Ishikawa (cell line): ENCODE results near the gene UBE2J1.

Experiments
- CEBPB ChIP-seq: IDR thresholded peaks from 2 replicates; pipeline ENCODE4 v1.6.1; 2012
- CREB1 ChIP-seq: IDR thresholded peaks from 2 replicates; pipeline ENCODE4 v1.6.1; 2012; ENCODE audit warnings: low read depth
- EGR1 ChIP-seq: IDR thresholded peaks from 2 replicates; pipeline ENCODE4 v1.6.1; 2012
- EP300 ChIP-seq: IDR thresholded peaks from 2 replicates; pipeline ENCODE4 v1.6.1; 2012; ENCODE audit warnings: borderline replicate concordance
- FOXM1 ChIP-seq: IDR thresholded peaks from 2 replicates; pipeline ENCODE4 v1.6.1; 2012; ENCODE audit warnings: low read depth, borderline replicate concordance
- MAX ChIP-seq: IDR thresholded peaks from 2 replicates; pipeline ENCODE4 v1.6.1; 2012
- NFIC ChIP-seq: IDR thresholded peaks from 2 replicates; pipeline ENCODE4 v1.6.1; 2012
- RAD21 ChIP-seq: IDR thresholded peaks from 2 replicates; pipeline ENCODE4 v1.6.1; 2012; ENCODE audit warnings: low read depth
- TAF1 ChIP-seq: IDR thresholded peaks from 2 replicates; pipeline ENCODE4 v1.6.1; 2012; ENCODE audit warnings: low read depth, mild to moderate bottlenecking
- TCF12 ChIP-seq: IDR thresholded peaks from 2 replicates; pipeline ENCODE4 v1.6.1; 2012; ENCODE audit warnings: low read depth
- TEAD4 ChIP-seq: IDR thresholded peaks from 2 replicates; pipeline ENCODE4 v1.6.1; 2012
- USF1 ChIP-seq: IDR thresholded peaks from 2 replicates; pipeline ENCODE4 v1.6.1; 2012
- YY1 ChIP-seq: IDR thresholded peaks from 2 replicates; pipeline ENCODE4 v1.6.1; 2012; ENCODE audit warnings: low read depth
- ZBTB7A ChIP-seq: IDR thresholded peaks from 2 replicates; pipeline ENCODE4 v1.6.1; 2012; ENCODE audit warnings: low read depth
- TF ChIP-seq, protein P1 (sequence below): IDR thresholded peaks from 2 replicates; pipeline ENCODE4 v1.6.1; 2012; ENCODE audit warnings: low read depth, mild to moderate bottlenecking

UBE2J1 gene

GRCh38 chr6:89335164-89335563 is 17.4 kb downstream of the UBE2J1 start:
- TF ChIP-seq TCF12 (no peak), ZBTB7A (no peak), FOXM1 (no peak), USF1 (no peak), NFIC (no peak), EP300 (no peak), EGR1 (no peak), TAF1 (no peak), MAX (no peak), CREB1 (no peak), TEAD4 (no peak), YY1 (no peak), RAD21 (no peak)
- TF ChIP-seq, protein P1, sequence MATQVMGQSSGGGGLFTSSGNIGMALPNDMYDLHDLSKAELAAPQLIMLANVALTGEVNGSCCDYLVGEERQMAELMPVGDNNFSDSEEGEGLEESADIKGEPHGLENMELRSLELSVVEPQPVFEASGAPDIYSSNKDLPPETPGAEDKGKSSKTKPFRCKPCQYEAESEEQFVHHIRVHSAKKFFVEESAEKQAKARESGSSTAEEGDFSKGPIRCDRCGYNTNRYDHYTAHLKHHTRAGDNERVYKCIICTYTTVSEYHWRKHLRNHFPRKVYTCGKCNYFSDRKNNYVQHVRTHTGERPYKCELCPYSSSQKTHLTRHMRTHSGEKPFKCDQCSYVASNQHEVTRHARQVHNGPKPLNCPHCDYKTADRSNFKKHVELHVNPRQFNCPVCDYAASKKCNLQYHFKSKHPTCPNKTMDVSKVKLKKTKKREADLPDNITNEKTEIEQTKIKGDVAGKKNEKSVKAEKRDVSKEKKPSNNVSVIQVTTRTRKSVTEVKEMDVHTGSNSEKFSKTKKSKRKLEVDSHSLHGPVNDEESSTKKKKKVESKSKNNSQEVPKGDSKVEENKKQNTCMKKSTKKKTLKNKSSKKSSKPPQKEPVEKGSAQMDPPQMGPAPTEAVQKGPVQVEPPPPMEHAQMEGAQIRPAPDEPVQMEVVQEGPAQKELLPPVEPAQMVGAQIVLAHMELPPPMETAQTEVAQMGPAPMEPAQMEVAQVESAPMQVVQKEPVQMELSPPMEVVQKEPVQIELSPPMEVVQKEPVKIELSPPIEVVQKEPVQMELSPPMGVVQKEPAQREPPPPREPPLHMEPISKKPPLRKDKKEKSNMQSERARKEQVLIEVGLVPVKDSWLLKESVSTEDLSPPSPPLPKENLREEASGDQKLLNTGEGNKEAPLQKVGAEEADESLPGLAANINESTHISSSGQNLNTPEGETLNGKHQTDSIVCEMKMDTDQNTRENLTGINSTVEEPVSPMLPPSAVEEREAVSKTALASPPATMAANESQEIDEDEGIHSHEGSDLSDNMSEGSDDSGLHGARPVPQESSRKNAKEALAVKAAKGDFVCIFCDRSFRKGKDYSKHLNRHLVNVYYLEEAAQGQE = no peak

DNA sequence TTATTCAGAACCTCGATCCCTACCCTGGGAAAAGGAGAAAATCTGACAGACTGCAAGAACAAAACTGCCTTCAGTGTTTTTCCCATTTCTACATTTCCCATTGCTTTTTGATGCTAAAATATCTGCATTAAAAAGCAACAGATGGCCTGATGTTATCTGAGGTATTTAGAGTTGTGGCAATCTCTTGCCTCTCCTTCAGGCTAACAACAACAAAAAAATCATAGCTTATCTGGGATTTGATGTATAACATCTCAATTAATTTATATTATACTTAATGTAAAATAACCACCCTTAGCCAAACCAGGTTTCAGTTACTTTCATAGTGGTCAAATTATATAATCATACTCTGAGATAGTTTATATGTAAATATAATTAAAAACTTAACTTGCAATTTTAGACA is 21.6 kb downstream of the UBE2J1 start:
- TF ChIP-seq YY1 = no peak
- TF ChIP-seq NFIC = no peak
- TF ChIP-seq ZBTB7A = no peak
- no peak for TF ChIP-seq TEAD4
- TF ChIP-seq CEBPB = no peak
- TF ChIP-seq EP300 = no peak
- TF ChIP-seq MAX = no peak
- no peak for TF ChIP-seq USF1
- no peak for TF ChIP-seq EGR1
- no peak for TF ChIP-seq TCF12
- TF ChIP-seq, protein P1 = no peak
- TF ChIP-seq RAD21 = no peak
- TF ChIP-seq CREB1 = no peak
- TF ChIP-seq TAF1 = no peak
- TF ChIP-seq FOXM1 = no peak

DNA sequence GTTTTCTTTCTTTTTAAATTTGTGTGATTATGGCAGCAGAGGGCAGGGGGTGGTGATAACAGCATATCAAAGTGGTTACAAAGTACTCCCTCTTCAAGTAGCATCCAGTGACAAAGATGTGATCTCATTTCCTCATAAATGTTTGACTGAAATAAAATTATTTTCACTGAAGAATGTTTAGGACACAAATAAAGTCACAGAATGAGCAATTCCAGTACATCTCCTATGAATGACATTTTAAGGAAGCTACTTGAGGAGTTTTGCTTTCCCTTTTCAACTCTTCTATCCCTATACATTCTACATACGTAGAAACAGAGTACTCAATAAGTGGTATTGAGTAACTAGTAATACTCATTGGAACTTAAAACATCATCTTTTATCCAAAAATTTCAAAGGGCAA is 23.5 kb downstream of the UBE2J1 start:
- TF ChIP-seq CEBPB (no peak), EP300 (no peak), TEAD4 (no peak), USF1 (no peak), ZBTB7A (no peak), NFIC (no peak), RAD21 (no peak), FOXM1 (no peak), EGR1 (no peak), TCF12 (no peak), MAX (no peak), YY1 (no peak), TAF1 (no peak), CREB1 (no peak)
- TF ChIP-seq, protein P1 = no peak

DNA sequence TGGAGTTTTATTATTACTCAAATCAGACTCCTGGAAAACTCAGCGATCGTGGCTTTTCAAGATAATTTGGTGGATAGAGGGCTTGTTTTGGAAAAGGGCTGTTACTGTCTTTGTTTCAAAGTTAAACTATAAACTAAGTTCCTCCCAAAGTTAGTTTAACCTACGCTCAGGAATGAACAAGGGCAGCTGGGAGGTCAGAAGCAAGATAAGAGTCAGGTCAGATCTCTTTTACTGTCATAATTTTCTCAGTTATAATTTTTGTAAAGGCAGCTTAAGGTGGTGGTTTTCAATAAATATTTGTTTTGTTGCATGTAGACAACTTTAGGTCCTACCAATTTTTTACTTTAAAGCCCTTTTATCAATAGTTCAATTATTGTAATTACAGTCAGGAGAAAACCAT is 28.2 kb downstream of the UBE2J1 start:
- TF ChIP-seq TAF1 = no peak
- no peak for TF ChIP-seq NFIC
- no peak for TF ChIP-seq CREB1
- no peak for TF ChIP-seq ZBTB7A
- TF ChIP-seq YY1 = no peak
- TF ChIP-seq RAD21 = no peak
- TF ChIP-seq, protein P1 = no peak
- TF ChIP-seq CEBPB = no peak
- TF ChIP-seq EGR1 = no peak
- no peak for TF ChIP-seq FOXM1
- TF ChIP-seq EP300 = no peak
- TF ChIP-seq MAX = no peak
- TF ChIP-seq USF1 = no peak
- no peak for TF ChIP-seq TEAD4
- no peak for TF ChIP-seq TCF12
